ENCODE data around the gene NEB.

Gene NEB

GRCh38 chr2:151780938-151781337 is 46.7 kb upstream of the NEB start:
- Mint-ChIP-seq H3K4me3 (no peak overlapping the region), H3K27me3 (ENCODE audit: low read depth) (no peaks in the 10 kb centered on the region), H3K9me3 (peaks cover 9% of the 10 kb centered on the region), H3K27ac (no peak overlapping the region), H3K36me3 (ENCODE audit: low read depth) (peaks cover 76% of the 10 kb centered on the region), H3K4me1 (peaks cover 6% of the 10 kb centered on the region)
- no peak for TF ChIP-seq CTCF (IDR thresholded peaks at IDR 0.05; ENCODE audit: unreplicated experiment in 3 of 3)

- no peak overlapping the region for H3K27ac Mint-ChIP-seq
- peaks cover 73% of the 10 kb centered on the region for H3K36me3 Mint-ChIP-seq (ENCODE audit: low read depth)
- TF ChIP-seq CTCF (IDR thresholded peaks at IDR 0.05; ENCODE audit: unreplicated experiment in 3 of 3): no peak
- no peak overlapping the region for H3K4me3 Mint-ChIP-seq
- H3K27me3 Mint-ChIP-seq (ENCODE audit: low read depth): no peaks in the 10 kb centered on the region
- peaks cover 18% of the 10 kb centered on the region for H3K4me1 Mint-ChIP-seq
- peaks cover 9% of the 10 kb centered on the region for H3K9me3 Mint-ChIP-seq
Measured at GRCh38 chr2:151777935-151778334, 43.7 kb upstream of the NEB start.

GRCh38 chr2:151777487-151777886 is 43.2 kb upstream of the NEB start:
- H3K4me3 Mint-ChIP-seq: no peak overlapping the region
- no peak for TF ChIP-seq CTCF (IDR thresholded peaks at IDR 0.05; ENCODE audit: unreplicated experiment in 3 of 3)
- peaks cover 69% of the 10 kb centered on the region for H3K36me3 Mint-ChIP-seq (ENCODE audit: low read depth)
- H3K27me3 Mint-ChIP-seq (ENCODE audit: low read depth): no peaks in the 10 kb centered on the region
- peaks cover 9% of the 10 kb centered on the region for H3K9me3 Mint-ChIP-seq
- H3K4me1 Mint-ChIP-seq: peaks cover 19% of the 10 kb centered on the region
- H3K27ac Mint-ChIP-seq: no peak overlapping the region

GRCh38 chr2:151776367-151776766 is 42.1 kb upstream of the NEB start:
- Mint-ChIP-seq H3K4me1 (peaks cover 29% of the 10 kb centered on the region), H3K36me3 (ENCODE audit: low read depth) (peaks cover 64% of the 10 kb centered on the region), H3K9me3 (peaks cover 9% of the 10 kb centered on the region), H3K4me3 (no peak overlapping the region), H3K27me3 (ENCODE audit: low read depth) (no peaks in the 10 kb centered on the region), H3K27ac (no peak overlapping the region)
- TF ChIP-seq CTCF (IDR thresholded peaks at IDR 0.05; ENCODE audit: unreplicated experiment in 3 of 3): no peak

- H3K27ac Mint-ChIP-seq: no peak overlapping the region
- peaks cover 1% of the 10 kb centered on the region for H3K27me3 Mint-ChIP-seq (ENCODE audit: low read depth)
- peaks cover 33% of the 10 kb centered on the region for H3K4me1 Mint-ChIP-seq
- peaks cover 9% of the 10 kb centered on the region for H3K9me3 Mint-ChIP-seq
- no peak for TF ChIP-seq CTCF (IDR thresholded peaks at IDR 0.05; ENCODE audit: unreplicated experiment in 3 of 3)
- peaks cover 60% of the 10 kb centered on the region for H3K36me3 Mint-ChIP-seq (ENCODE audit: low read depth)
- no peak overlapping the region for H3K4me3 Mint-ChIP-seq
Measured at GRCh38 chr2:151775057-151775740, 40.9 kb upstream of the NEB start.

- H3K36me3 Mint-ChIP-seq (ENCODE audit: low read depth): peaks cover 60% of the 10 kb centered on the region
- peaks cover 8% of the 10 kb centered on the region for H3K9me3 Mint-ChIP-seq
- H3K4me3 Mint-ChIP-seq: no peak overlapping the region
- TF ChIP-seq CTCF (IDR thresholded peaks at IDR 0.05; ENCODE audit: unreplicated experiment in 3 of 3): no peak
- no peak overlapping the region for H3K27ac Mint-ChIP-seq
- peaks cover 33% of the 10 kb centered on the region for H3K4me1 Mint-ChIP-seq
- peaks cover 4% of the 10 kb centered on the region for H3K27me3 Mint-ChIP-seq (ENCODE audit: low read depth)
Measured at GRCh38 chr2:151774506-151774905, 40.2 kb upstream of the NEB start.

Data from nephron (organoid).